Duodenal mucosa (tissue), 2 donors: ENCODE data around the gene CACNA1S.

ENCODE experiments used
- H3K27ac ChIP-seq: one replicate; pipeline ENCODE4 v1.7.0; 2013; ENCODE audit warnings: low read depth, low read length
- H3K27me3 ChIP-seq, 2 donors: one replicate each; pipeline ENCODE4 v1.7.0; 2013; ENCODE audit warnings: low read length in 2 of 2, control low read depth in 1 of 2; ENCODE audit not compliant: insufficient read depth in 2 of 2, control insufficient read depth in 1 of 2
- H3K36me3 ChIP-seq, 2 donors: one replicate each; pipeline ENCODE4 v1.7.0; 2013; ENCODE audit warnings: low read length in 2 of 2, control low read depth in 1 of 2; ENCODE audit not compliant: insufficient read depth in 2 of 2, control insufficient read depth in 1 of 2
- H3K4me1 ChIP-seq, 2 donors: one replicate each; pipeline ENCODE4 v1.7.0; 2013; ENCODE audit warnings: low read length in 2 of 2, control low read depth in 1 of 2; ENCODE audit not compliant: insufficient read depth in 2 of 2, control insufficient read depth in 1 of 2
- H3K4me3 ChIP-seq, 2 donors: one replicate each; pipeline ENCODE4 v1.7.0; 2013; ENCODE audit warnings: low read length in 2 of 2, low read depth in 1 of 2
- H3K9ac ChIP-seq, 2 donors: one replicate each; pipeline ENCODE4 v1.7.0; 2013; ENCODE audit warnings: low read length in 2 of 2, low read depth in 1 of 2
- H3K9me3 ChIP-seq, 2 donors: one replicate each; pipeline ENCODE4 v1.7.0; 2013; ENCODE audit warnings: low read length in 2 of 2, control low read depth in 1 of 2; ENCODE audit not compliant: control insufficient read depth in 1 of 2

Gene CACNA1S

GRCh38 chr1:201116091-201116490, 3.9 kb upstream of the CACNA1S start:
- Histone ChIP-seq H3K27ac (no peak overlapping the region), H3K27me3 (peaks cover 0 to 5% of the 10 kb centered on the region in 2 donors), H3K9ac (no peak overlapping the region), H3K4me3 (no peak overlapping the region), H3K36me3 (no peaks in the 10 kb centered on the region), H3K4me1 (peaks cover 0 to 10% of the 10 kb centered on the region in 2 donors), H3K9me3 (no peaks in the 10 kb centered on the region)

- Histone ChIP-seq H3K27ac (no peak overlapping the region), H3K9ac (no peak overlapping the region), H3K36me3 (no peaks in the 10 kb centered on the region), H3K4me3 (no peak overlapping the region), H3K27me3 (peaks cover 0 to 5% of the 10 kb centered on the region in 2 donors), H3K9me3 (no peaks in the 10 kb centered on the region), H3K4me1 (peaks cover 0 to 10% of the 10 kb centered on the region in 2 donors)
Measured at GRCh38 chr1:201115390-201115937, 3.2 kb upstream of the CACNA1S start.

GRCh38 chr1:201114245-201115131, 2.3 kb upstream of the CACNA1S start:
- peak overlapping the region; percentile 74 to 88 for H3K4me3 ChIP-seq
- no peak overlapping the region for H3K27ac ChIP-seq
- no peaks in the 10 kb centered on the region for H3K36me3 ChIP-seq
- peaks cover 0 to 10% of the 10 kb centered on the region in 2 donors for H3K4me1 ChIP-seq
- no peaks in the 10 kb centered on the region for H3K9me3 ChIP-seq
- peak overlapping the region; percentile 43 to 59 for H3K9ac ChIP-seq
- H3K27me3 ChIP-seq, result peaks cover 0 to 5% of the 10 kb centered on the region in 2 donors

GRCh38 chr1:201113451-201114244, 1.4 kb upstream of the CACNA1S start:
- peaks cover 0 to 5% of the 10 kb centered on the region in 2 donors for H3K27me3 ChIP-seq
- peak overlapping the region; percentile 74 to 88 for H3K4me3 ChIP-seq
- peak overlapping the region; percentile 43 to 59 for H3K9ac ChIP-seq
- no peaks in the 10 kb centered on the region for H3K9me3 ChIP-seq
- H3K36me3 ChIP-seq, result no peaks in the 10 kb centered on the region
- no peak overlapping the region for H3K27ac ChIP-seq
- peaks cover 0 to 10% of the 10 kb centered on the region in 2 donors for H3K4me1 ChIP-seq

GRCh38 chr1:201112926-201113325, 700 bp upstream of the CACNA1S start:
- Histone ChIP-seq H3K27me3 (peaks cover 0 to 5% of the 10 kb centered on the region in 2 donors), H3K4me3 (no peak overlapping the region), H3K9ac (no peak overlapping the region), H3K9me3 (no peaks in the 10 kb centered on the region), H3K4me1 (peaks cover 0 to 10% of the 10 kb centered on the region in 2 donors), H3K36me3 (no peaks in the 10 kb centered on the region), H3K27ac (no peak overlapping the region)

GRCh38 chr1:201111672-201112071, 554 bp downstream of the CACNA1S start:
- no peak overlapping the region for H3K4me3 ChIP-seq
- H3K9me3 ChIP-seq, result no peaks in the 10 kb centered on the region
- no peaks in the 10 kb centered on the region for H3K36me3 ChIP-seq
- H3K4me1 ChIP-seq, result peaks cover 0 to 10% of the 10 kb centered on the region in 2 donors
- no peak overlapping the region for H3K27ac ChIP-seq
- H3K9ac ChIP-seq, result no peak overlapping the region
- peaks cover 0 to 5% of the 10 kb centered on the region in 2 donors for H3K27me3 ChIP-seq

- peaks cover 0 to 10% of the 10 kb centered on the region in 2 donors for H3K4me1 ChIP-seq
- no peak overlapping the region for H3K4me3 ChIP-seq
- no peaks in the 10 kb centered on the region for H3K9me3 ChIP-seq
- H3K27ac ChIP-seq, result no peak overlapping the region
- no peak overlapping the region for H3K9ac ChIP-seq
- H3K27me3 ChIP-seq, result peaks cover 0 to 5% of the 10 kb centered on the region in 2 donors
- no peaks in the 10 kb centered on the region for H3K36me3 ChIP-seq
Measured at GRCh38 chr1:201111156-201111555, 1.1 kb downstream of the CACNA1S start.

GRCh38 chr1:201110616-201111015, 1.6 kb downstream of the CACNA1S start:
- no peak overlapping the region for H3K27ac ChIP-seq

GRCh38 chr1:201110138-201110537, 2.1 kb downstream of the CACNA1S start:
- Histone ChIP-seq H3K27me3 (no peaks in the 10 kb centered on the region), H3K36me3 (no peaks in the 10 kb centered on the region), H3K4me3 (no peak overlapping the region), H3K27ac (no peak overlapping the region), H3K4me1 (peaks cover 0 to 10% of the 10 kb centered on the region in 2 donors), H3K9me3 (no peaks in the 10 kb centered on the region), H3K9ac (no peak overlapping the region)

More at GRCh38 chr1:201110616-201111015, 1.6 kb downstream of the CACNA1S start:
- Histone ChIP-seq H3K9ac (no peak overlapping the region), H3K27me3 (peaks cover 0 to 4% of the 10 kb centered on the region in 2 donors), H3K4me1 (peaks cover 0 to 10% of the 10 kb centered on the region in 2 donors), H3K4me3 (no peak overlapping the region), H3K9me3 (no peaks in the 10 kb centered on the region), H3K36me3 (no peaks in the 10 kb centered on the region)
